GM12878 (cell line): ENCODE measurements around the gene SLC50A1. TPM values are rescaled to one million over a fixed set of nuclear protein-coding genes. Genes with fewer than 3 reads are reported as not detected.

Source experiments
- ATAC-seq: fragments of 200-7000 bp; cut with Tn5 transposase; 3 replicates; pipeline ENCODE4 v1.9.1; 2020; ENCODE audit warnings: mild to moderate bottlenecking, moderate library complexity
- BruUV-seq: library from RNA; stranded (reverse); fragments of 400-500 nt; replicated peaks from 2 replicates; lab custom pipeline; 2021; lab: Mats Ljungman, UMichigan
- CTCF ChIA-PET: fragments of 300-600 bp; sonication (Branson Sonifier 250); formaldehyde crosslinking; extraction: SDS; loops from one replicate; lab custom pipeline; 2021; ENCODE audit warnings: inconsistent platforms; lab: Yijun Ruan, JAX
- POLR2A ChIA-PET: fragments of 350-600 bp; formaldehyde crosslinking; extraction: SDS; loops from one replicate; lab custom pipeline; 2021; ENCODE audit warnings: inconsistent platforms; lab: Charles Lee
- RAD21 ChIA-PET: fragments of 300-600 bp; sonication (Branson Sonifier 250); formaldehyde crosslinking; loops from one replicate; lab custom pipeline; 2023; ENCODE audit warnings: antibody characterized with exemption; ENCODE audit not compliant: unreplicated experiment; lab: Charles Lee
- SMC1A ChIA-PET: fragments of 300-600 bp; sonication (Branson Sonifier 250); formaldehyde crosslinking; loops from one replicate; lab custom pipeline; 2023; ENCODE audit not compliant: unreplicated experiment, uncharacterized antibody; lab: Charles Lee
- DNase-seq: peaks from one replicate; pipeline ENCODE4 v3.0.0-alpha.2; 2011; ENCODE audit warnings: low read depth, low spot score
- FAIRE-seq: peaks from 3 replicates; lab custom pipeline; 2011; peaks lifted over from hg19 to GRCh38; lab: Jason Lieb, UNC
- H2AFZ ChIP-seq: 2 replicates; pipeline ENCODE4 v1.6.0; 2011; ENCODE audit warnings: low read depth, low read length, control low read depth; ENCODE audit not compliant: control insufficient read depth
- H3K27ac ChIP-seq: 2 replicates; pipeline ENCODE4 v1.5.1; 2011; ENCODE audit warnings: control low read depth; ENCODE audit not compliant: control insufficient read depth, insufficient read depth
- H3K27me3 ChIP-seq, 2 experiments: replicated peaks in 1 of 2; 2 replicates each; pipeline versions ENCODE4 v1.6.0 to v1.6.1; 2011; ENCODE audit warnings: low read length in 1 of 2; ENCODE audit not compliant: control insufficient read depth in 2 of 2, insufficient read depth in 2 of 2
- H3K36me3 ChIP-seq, 2 experiments: 2 replicates each; pipeline ENCODE4 v1.5.1; 2011; ENCODE audit warnings: low read length in 1 of 2; ENCODE audit not compliant: control insufficient read depth in 2 of 2, insufficient read depth in 2 of 2
- H3K4me1 ChIP-seq: 2 replicates; pipeline ENCODE4 v1.6.1; 2011; ENCODE audit warnings: mild to moderate bottlenecking, low read length, moderate library complexity, mixed read lengths; ENCODE audit not compliant: control insufficient read depth, insufficient read depth
- H3K4me2 ChIP-seq: 2 replicates; pipeline ENCODE4 v1.6.0; 2011; ENCODE audit warnings: control low read depth; ENCODE audit not compliant: control insufficient read depth, insufficient read depth
- H3K4me3 ChIP-seq: fragments of 200-600 bp; sonication (generic); 2 replicates; pipeline ENCODE4 v1.5.1; 2016
- H3K79me2 ChIP-seq: 2 replicates; pipeline ENCODE4 v1.6.0; 2011; ENCODE audit warnings: low read length; ENCODE audit not compliant: control insufficient read depth, insufficient read depth
- H3K9ac ChIP-seq: 2 replicates; pipeline ENCODE4 v1.8.0; 2011; ENCODE audit warnings: low read length, control low read depth, mixed read lengths; ENCODE audit not compliant: control insufficient read depth, insufficient read depth
- H3K9me3 ChIP-seq: replicated peaks from 3 replicates; pipeline ENCODE4 v1.5.1; 2011; ENCODE audit warnings: mild to moderate bottlenecking, low read length; ENCODE audit not compliant: control insufficient read depth, insufficient read depth
- H4K20me1 ChIP-seq: 2 replicates; pipeline ENCODE4 v1.6.0; 2011; ENCODE audit not compliant: control insufficient read depth, insufficient read depth
- BCL11A ChIP-seq: IDR thresholded peaks from 2 replicates; pipeline ENCODE4 v1.6.1; 2011; ENCODE audit warnings: low read depth, low read length
- PBX3 ChIP-seq: IDR thresholded peaks from 2 replicates; pipeline ENCODE4 v1.6.1; 2011; ENCODE audit warnings: mild to moderate bottlenecking, low read depth, low read length, moderate library complexity; ENCODE audit not compliant: insufficient replicate concordance
- POLR2AphosphoS2 ChIP-seq: IDR thresholded peaks from 2 replicates; pipeline ENCODE4 v1.6.1; 2011; ENCODE audit warnings: low read depth, mild to moderate bottlenecking, low read length, improper control_type of control experiment, moderate library complexity
- POLR2AphosphoS5 ChIP-seq: IDR thresholded peaks from 2 replicates; pipeline ENCODE4 v1.6.1; 2011; ENCODE audit warnings: mild to moderate bottlenecking, low read length, inconsistent platforms
- SP1 ChIP-seq: IDR thresholded peaks from one replicate; pipeline ENCODE4 v1.6.1; 2011; ENCODE audit warnings: low read depth, low read length
- TCF12 ChIP-seq: IDR thresholded peaks from 2 replicates; pipeline ENCODE4 v1.6.1; 2011; ENCODE audit warnings: low read depth, mild to moderate bottlenecking, low read length
- TCF7 ChIP-seq: IDR thresholded peaks from 2 replicates; pipeline ENCODE4 v1.6.1; 2014; ENCODE audit warnings: antibody characterized with exemption, borderline replicate concordance
- WRNIP1 ChIP-seq: IDR thresholded peaks from 2 replicates; pipeline ENCODE4 v1.6.1; 2011; ENCODE audit warnings: low read depth, low read length, improper control_type of control experiment, borderline replicate concordance
- ZNF217 ChIP-seq: fragments of 450-650 bp; IDR thresholded peaks from 2 replicates; pipeline ENCODE4 v1.6.1; 2017; ENCODE audit warnings: antibody characterized with exemption, mild to moderate bottlenecking
- ZNF24 ChIP-seq: fragments of 450-650 bp; IDR thresholded peaks from 2 replicates; pipeline ENCODE4 v1.6.1; 2017; ENCODE audit warnings: antibody characterized with exemption, mild to moderate bottlenecking
- WGBS: methylation state at CpG from one replicate; pipeline ENCODE4 v1.1.6; 2016; ENCODE audit warnings: low lambda C conversion rate; ENCODE audit not compliant: insufficient replicate concordance, insufficient coverage; ENCODE audit errors: missing lambda C conversion rate; 5-methylcytosine and 5-hydroxymethylcytosine counted together
- in situ Hi-C: fragments of 300-500 bp; cut with MboI; formaldehyde crosslinking; loops from 9 replicates; pipeline ENCODE4 v1.14.3; 2018; ENCODE audit warnings: mixed read lengths
- intact Hi-C: fragments of 100-400 bp; cut with micrococcal nuclease; formaldehyde crosslinking; loops from one replicate; pipeline ENCODE4 v1.14.2; 2022; ENCODE audit not compliant: unreplicated experiment
- polyA plus RNA-seq, 11 experiments: library from polyadenylated mRNA; depleted of rRNA in 4 of 11; unstranded in 6 of 11; stranded (reverse) in 5 of 11; fragments of >200 nt; fragmentation: Nextera tagmentation in 4 of 11; fragmentation: Illumina TruSeq in 1 of 11; extraction: Ambion mirVana in 4 of 11; extraction: Trizol in 1 of 11; gene quantifications; 1 replicate in 1 of 11; 2 replicates in 10 of 11; pipeline versions ENCODE4 v1.2.1 to v1.2.3, GENCODE V29; 2011 to 2016; ENCODE audit warnings: inconsistent platforms in 2 of 11, missing spikeins in 2 of 11, low read depth in 1 of 11
- total RNA-seq, 4 experiments: library from RNA; depleted of rRNA in 3 of 4; stranded (reverse); fragments of >200 nt in 3 of 4; fragmentation: Illumina TruSeq in 1 of 4; extraction: Trizol in 1 of 4; gene quantifications; 2 replicates each; pipeline versions ENCODE4 v1.2.1 to v1.2.3, GENCODE V29; 2013 to 2021
- TF ChIP-seq, protein P1 (sequence below): fragments of 450-650 bp; conservative IDR thresholded peaks from 2 replicates; pipeline ENCODE4 v1.6.1; 2017; ENCODE audit warnings: mild to moderate bottlenecking, moderate library complexity

The SLC50A1 gene
- total and polyA plus RNA-seq, 10 of the 15 experiments (the other 5 are each of a cell fraction or from before 2014, with no cell fraction given): 32.5 to 85.6 (median 54.0) TPM

- no peaks in the 10 kb centered on the region; the same call in 2 of the 3 replicates for H3K9me3 ChIP-seq
- in situ Hi-C loops (no loop called here), intact Hi-C loops (loop anchor here (5.0 kb wide), 1 partner anchor 33 kb away; the partner anchor contains the start of gene SLC50A1)
- no peak for ATAC-seq
- FAIRE-seq: no peak
- H3K4me3 ChIP-seq: no peak overlapping the region
- peaks cover 19% of the 10 kb centered on the region for H3K4me1 ChIP-seq
- H3K27ac ChIP-seq: no peak overlapping the region
- TF ChIP-seq ZNF24: no peak
- no peak for TF ChIP-seq TCF12
- TF ChIP-seq SP1: no peak
- TF ChIP-seq, protein P1, sequence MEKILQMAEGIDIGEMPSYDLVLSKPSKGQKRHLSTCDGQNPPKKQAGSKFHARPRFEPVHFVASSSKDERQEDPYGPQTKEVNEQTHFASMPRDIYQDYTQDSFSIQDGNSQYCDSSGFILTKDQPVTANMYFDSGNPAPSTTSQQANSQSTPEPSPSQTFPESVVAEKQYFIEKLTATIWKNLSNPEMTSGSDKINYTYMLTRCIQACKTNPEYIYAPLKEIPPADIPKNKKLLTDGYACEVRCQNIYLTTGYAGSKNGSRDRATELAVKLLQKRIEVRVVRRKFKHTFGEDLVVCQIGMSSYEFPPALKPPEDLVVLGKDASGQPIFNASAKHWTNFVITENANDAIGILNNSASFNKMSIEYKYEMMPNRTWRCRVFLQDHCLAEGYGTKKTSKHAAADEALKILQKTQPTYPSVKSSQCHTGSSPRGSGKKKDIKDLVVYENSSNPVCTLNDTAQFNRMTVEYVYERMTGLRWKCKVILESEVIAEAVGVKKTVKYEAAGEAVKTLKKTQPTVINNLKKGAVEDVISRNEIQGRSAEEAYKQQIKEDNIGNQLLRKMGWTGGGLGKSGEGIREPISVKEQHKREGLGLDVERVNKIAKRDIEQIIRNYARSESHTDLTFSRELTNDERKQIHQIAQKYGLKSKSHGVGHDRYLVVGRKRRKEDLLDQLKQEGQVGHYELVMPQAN: no peak
- TF ChIP-seq POLR2AphosphoS5: no peak
- TF ChIP-seq POLR2AphosphoS2: no peak
- no peak for TF ChIP-seq WRNIP1
- TF ChIP-seq TCF7: no peak
- no peak for TF ChIP-seq ZNF217
- no peak for TF ChIP-seq PBX3
- TF ChIP-seq BCL11A: no peak
- H3K27me3 ChIP-seq: no peaks in the 10 kb centered on the region
- DNase-seq: no peak
- H3K4me2 ChIP-seq: no peak overlapping the region
- WGBS: 83% methylated on average over 2 of the region's 2 CpGs
- no peak overlapping the region for H2AFZ ChIP-seq
- ChIA-PET CTCF (interaction anchor here (0.7 to 12.1 kb wide), 11 partner anchors 21 to 126 kb away, joined by 3 to 284 read pairs (median 10); no protein-coding TSS in a partner anchor), POLR2A (interaction anchor here (0.7 to 1.3 kb wide), 2 partner anchors 79 to 106 kb away, joined by 3 to 8 read pairs; no protein-coding TSS in a partner anchor), SMC1A (interaction anchor here (0.9 to 5.9 kb wide), 4 partner anchors 28 to 81 kb away, joined by 3 to 37 read pairs (median 22); no protein-coding TSS in a partner anchor), RAD21 (interaction anchor here (1.5 to 5.1 kb wide), 2 partner anchors 42 to 80 kb away, joined by 4 to 71 read pairs; no protein-coding TSS in a partner anchor)
- H3K36me3 ChIP-seq: peaks cover 0 to 3% of the 10 kb centered on the region in 2 experiments; a peak in 1 of 4 replicates
- H4K20me1 ChIP-seq: no peaks in the 10 kb centered on the region
- H3K79me2 ChIP-seq: peaks cover 12% of the 10 kb centered on the region
- no peak overlapping the region for H3K9ac ChIP-seq
- no TSS peak for BruUV-seq
Observed at GRCh38 chr1:155170101-155170785, 34.6 kb downstream of the SLC50A1 start.
